Cardiac muscle cell (in vitro differentiated cells and primary cell): ENCODE results near the gene SNRPD3. TPM values are rescaled to one million over a fixed set of nuclear protein-coding genes. Genes with fewer than 3 reads are reported as not detected.

ENCODE experiments used
- DNase-seq, 2 donors: peaks; one replicate each; pipeline versions ENCODE4 v3.0.0 to v3.0.0-alpha.2; 2010 to 2017; ENCODE audit warnings: low read depth in 1 of 2, low spot score in 1 of 2
- H3K27ac ChIP-seq: fragments of 200-600 bp; sonication (generic); 2 replicates; pipeline ENCODE4 v1.5.1; 2016
- H3K27me3 ChIP-seq: fragments of 200-600 bp; sonication (generic); 2 replicates; pipeline ENCODE4 v1.6.0; 2016; ENCODE audit warnings: control low read depth
- H3K36me3 ChIP-seq: fragments of 200-600 bp; sonication (generic); 2 replicates; pipeline ENCODE4 v1.5.1; 2016; ENCODE audit warnings: control low read depth
- H3K4me1 ChIP-seq: fragments of 200-600 bp; sonication (generic); 2 replicates; pipeline ENCODE4 v1.8.1; 2017; ENCODE audit warnings: low read depth, mild to moderate bottlenecking, mixed run types
- H3K4me3 ChIP-seq: fragments of 200-600 bp; sonication (generic); 2 replicates; pipeline ENCODE4 v1.5.1; 2016; ENCODE audit warnings: mild to moderate bottlenecking
- H3K9me3 ChIP-seq: fragments of 200-600 bp; sonication (generic); 2 replicates; pipeline ENCODE4 v1.5.1; 2017; ENCODE audit warnings: low read depth, mild to moderate bottlenecking, control low read depth
- polyA plus RNA-seq: library from polyadenylated mRNA; unstranded; fragments of >200 nt; fragmentation: Nextera tagmentation; extraction: Ambion mirVana; gene quantifications from 2 replicates; pipeline ENCODE4 v1.2.1, GENCODE V29; 2016
- total RNA-seq: library from RNA; depleted of rRNA; stranded (reverse); fragments of >200 nt; gene quantifications from 2 replicates; pipeline ENCODE4 v1.2.3, GENCODE V29; 2016
- TF ChIP-seq, protein P1 (sequence below): IDR thresholded peaks from 2 replicates; pipeline ENCODE4 v1.5.1; 2012; ENCODE audit warnings: low read depth, mild to moderate bottlenecking, low read length

The SNRPD3 gene
- total and polyA plus RNA-seq, 2 experiments from 2014 or later = 119 to 222 TPM

DNA sequence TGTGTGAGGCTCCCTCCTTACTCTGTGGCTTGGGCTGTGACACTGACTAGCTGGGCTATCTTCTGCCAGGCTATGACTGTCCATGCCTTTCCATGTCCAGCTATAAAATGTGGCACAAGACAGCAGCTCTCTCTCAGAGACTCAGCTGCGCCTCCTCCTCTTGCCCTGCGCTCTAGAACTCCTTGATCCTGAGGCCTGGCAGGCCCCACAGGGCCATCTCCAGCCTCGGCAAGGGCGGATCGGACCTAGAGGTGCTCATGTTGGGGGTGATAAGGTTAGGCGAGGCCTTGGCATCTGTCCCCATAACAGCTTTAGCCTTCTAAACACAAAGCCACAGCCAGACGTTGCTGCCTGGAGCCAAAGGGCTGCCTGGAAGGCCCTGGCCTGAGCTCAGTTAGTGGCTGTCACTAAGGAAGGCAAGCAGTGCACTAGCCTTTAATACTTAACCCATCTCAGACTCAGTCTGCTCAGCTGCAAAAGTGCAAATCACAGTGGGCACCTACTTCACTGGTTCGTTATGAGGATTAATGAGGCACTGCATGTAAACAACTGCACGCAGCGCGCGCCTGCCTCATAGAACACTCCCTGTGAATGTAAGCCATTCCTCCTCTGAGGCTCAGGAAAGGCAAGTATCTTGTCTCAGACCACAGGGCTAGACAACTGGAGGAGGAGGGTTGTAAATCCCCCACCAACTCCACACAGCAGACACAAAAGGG lies 2.0 kb upstream of the SNRPD3 start:
- Histone ChIP-seq H3K9me3 (no peaks in the 10 kb centered on the region), H3K27me3 (no peaks in the 10 kb centered on the region), H3K4me3 (peak overlapping the region; percentile 84), H3K4me1 (peaks cover 19% of the 10 kb centered on the region), H3K36me3 (peaks cover 8% of the 10 kb centered on the region), H3K27ac (peak overlapping the region; percentile 84)
- TF ChIP-seq, protein P1, sequence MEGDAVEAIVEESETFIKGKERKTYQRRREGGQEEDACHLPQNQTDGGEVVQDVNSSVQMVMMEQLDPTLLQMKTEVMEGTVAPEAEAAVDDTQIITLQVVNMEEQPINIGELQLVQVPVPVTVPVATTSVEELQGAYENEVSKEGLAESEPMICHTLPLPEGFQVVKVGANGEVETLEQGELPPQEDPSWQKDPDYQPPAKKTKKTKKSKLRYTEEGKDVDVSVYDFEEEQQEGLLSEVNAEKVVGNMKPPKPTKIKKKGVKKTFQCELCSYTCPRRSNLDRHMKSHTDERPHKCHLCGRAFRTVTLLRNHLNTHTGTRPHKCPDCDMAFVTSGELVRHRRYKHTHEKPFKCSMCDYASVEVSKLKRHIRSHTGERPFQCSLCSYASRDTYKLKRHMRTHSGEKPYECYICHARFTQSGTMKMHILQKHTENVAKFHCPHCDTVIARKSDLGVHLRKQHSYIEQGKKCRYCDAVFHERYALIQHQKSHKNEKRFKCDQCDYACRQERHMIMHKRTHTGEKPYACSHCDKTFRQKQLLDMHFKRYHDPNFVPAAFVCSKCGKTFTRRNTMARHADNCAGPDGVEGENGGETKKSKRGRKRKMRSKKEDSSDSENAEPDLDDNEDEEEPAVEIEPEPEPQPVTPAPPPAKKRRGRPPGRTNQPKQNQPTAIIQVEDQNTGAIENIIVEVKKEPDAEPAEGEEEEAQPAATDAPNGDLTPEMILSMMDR = no peak
- no peak for DNase-seq

DNA sequence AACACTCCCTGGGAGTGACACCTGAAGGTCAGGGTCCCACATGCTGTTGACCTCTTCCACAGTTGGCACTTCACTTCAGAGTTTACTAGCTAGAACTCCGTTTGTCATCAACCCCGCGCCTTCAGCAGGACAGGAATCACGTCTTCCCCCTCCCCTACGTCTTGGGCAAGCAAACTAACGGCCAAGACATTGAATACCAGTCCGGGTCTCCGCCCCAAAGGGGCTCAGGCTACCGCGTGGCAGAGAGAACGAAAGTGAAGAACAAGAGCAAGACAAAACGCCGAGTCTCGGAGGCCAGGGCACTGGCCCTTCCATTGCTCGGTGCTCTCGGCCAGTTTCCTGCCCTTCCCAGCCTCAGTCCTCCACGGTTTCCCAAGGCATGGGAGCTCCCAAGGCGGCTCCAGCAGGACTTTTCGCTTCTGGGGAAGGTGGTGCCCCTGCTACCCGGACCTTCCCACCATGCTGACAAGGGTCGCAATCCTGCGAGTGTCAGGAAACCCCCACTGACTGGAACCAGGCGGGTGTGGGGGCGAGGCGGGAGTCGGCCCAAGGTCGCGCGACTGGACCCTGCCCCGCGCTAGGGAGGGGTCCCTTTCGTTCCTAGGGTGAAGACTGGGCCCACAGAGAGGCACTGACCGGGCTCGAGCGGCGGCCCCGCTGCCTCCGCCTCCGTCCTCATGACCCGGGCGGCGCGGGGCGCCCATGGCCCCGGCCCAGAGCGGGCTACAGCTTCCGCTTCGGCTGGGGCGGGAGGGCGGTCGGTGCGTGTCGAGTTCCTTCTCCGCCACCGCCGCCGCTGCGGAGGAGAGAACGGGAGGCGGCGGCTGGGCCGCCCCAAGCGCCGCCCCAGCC lies 1.3 kb upstream of the SNRPD3 start, which contains the start of gene GUCD1:
Gene GUCD1, minus strand, starts transcription at position 826 of the 852 bp plus-strand sequence. Its CDS starts 147 bp downstream, at position 679.
- DNase-seq = peak; percentile 31 to 52
- Histone ChIP-seq H3K4me1 (peaks cover 19% of the 10 kb centered on the region), H3K9me3 (no peaks in the 10 kb centered on the region), H3K27ac (peak within 1 kb of the TSS; percentile 86), H3K4me3 (peak within 1 kb of the TSS; percentile 84), H3K36me3 (peaks cover 16% of the 10 kb centered on the region), H3K27me3 (no peaks in the 10 kb centered on the region)
- TF ChIP-seq, protein P1 = no peak

- TF ChIP-seq, protein P1 = no peak
- peak in 1 of 2 donors; percentile 7 for DNase-seq
- Histone ChIP-seq H3K27ac (peak overlapping the region; percentile 52), H3K36me3 (peaks cover 24% of the 10 kb centered on the region), H3K9me3 (no peaks in the 10 kb centered on the region), H3K4me3 (no peak overlapping the region), H3K4me1 (peaks cover 8% of the 10 kb centered on the region), H3K27me3 (no peaks in the 10 kb centered on the region)
Measured at GRCh38 chr22:24559471-24559870, 3.7 kb downstream of the SNRPD3 start.

- no peaks in the 10 kb centered on the region for H3K27me3 ChIP-seq
- H3K4me3 ChIP-seq = no peak overlapping the region
- H3K27ac ChIP-seq = peak overlapping the region; percentile 45
- TF ChIP-seq, protein P1 = no peak
- peaks cover 19% of the 10 kb centered on the region for H3K36me3 ChIP-seq
- no peak for DNase-seq
- H3K9me3 ChIP-seq = no peaks in the 10 kb centered on the region
- no peaks in the 10 kb centered on the region for H3K4me1 ChIP-seq
Measured at GRCh38 chr22:24563246-24563645, 7.4 kb downstream of the SNRPD3 start.

DNA sequence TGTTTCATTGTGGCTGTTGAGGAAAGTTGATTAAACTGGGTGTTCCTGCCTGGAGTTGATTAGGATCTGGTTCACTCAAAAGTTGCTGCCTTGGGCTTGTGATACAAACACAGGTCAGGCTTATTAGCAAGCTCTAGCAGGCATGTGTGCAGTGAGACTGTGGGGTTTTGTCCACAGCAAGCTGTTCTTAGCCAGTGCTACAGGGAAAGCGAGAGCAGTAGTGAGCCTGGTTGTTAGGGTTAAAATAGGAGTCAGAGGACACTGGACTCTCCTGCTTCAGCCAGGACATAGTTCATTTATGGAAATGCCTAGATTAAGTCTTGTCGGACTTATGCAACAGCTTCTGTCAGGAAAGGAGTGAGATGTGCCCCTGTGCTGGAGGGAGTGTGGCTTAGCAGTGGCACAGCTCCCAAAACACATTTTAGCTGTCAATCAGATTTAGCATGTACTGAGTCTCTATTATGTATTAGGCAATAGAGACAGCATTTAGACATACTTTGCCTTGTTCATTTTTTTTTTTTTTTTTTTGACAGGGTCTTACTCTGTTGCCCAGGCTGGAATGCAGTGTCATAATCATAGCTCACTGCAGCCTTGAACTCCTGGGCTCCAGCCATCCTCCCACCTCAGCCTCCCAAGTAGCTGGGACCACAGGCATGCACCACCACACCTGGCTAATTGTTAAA lies 8.7 kb downstream of the SNRPD3 start:
- H3K9me3 ChIP-seq = no peaks in the 10 kb centered on the region
- H3K36me3 ChIP-seq = peaks cover 18% of the 10 kb centered on the region
- DNase-seq = peak in 1 of 2 donors; percentile 79
- TF ChIP-seq, protein P1 = no peak
- H3K4me3 ChIP-seq = no peak overlapping the region
- H3K27me3 ChIP-seq = no peaks in the 10 kb centered on the region
- peak overlapping the region; percentile 45 for H3K27ac ChIP-seq
- H3K4me1 ChIP-seq = no peaks in the 10 kb centered on the region
